MM.1S (cell line): ENCODE results near the gene ECHDC1.

Source experiments
- DNase-seq: peaks from one replicate; pipeline ENCODE4 v3.0.0-alpha.2; 2015
- H2AFZ ChIP-seq: fragments of 300-600 bp; sonication (generic); 2 replicates; pipeline ENCODE4 v1.6.0; 2016; ENCODE audit warnings: antibody characterized with exemption, low read length
- H3F3A ChIP-seq: fragments of 300-600 bp; sonication (generic); 2 replicates; pipeline ENCODE4 v1.6.1; 2016; ENCODE audit warnings: mild to moderate bottlenecking, antibody characterized with exemption, low read length, moderate library complexity, mixed read lengths; ENCODE audit not compliant: insufficient read depth
- H3K27ac ChIP-seq: fragments of 300-600 bp; sonication (generic); 2 replicates; pipeline ENCODE4 v1.5.1; 2016; ENCODE audit warnings: mild to moderate bottlenecking, low read length
- H3K27me3 ChIP-seq: fragments of 300-600 bp; sonication (generic); replicated peaks from 2 replicates; pipeline ENCODE4 v1.6.0; 2016; ENCODE audit warnings: low read length; ENCODE audit not compliant: insufficient read depth
- H3K36me3 ChIP-seq: fragments of 300-600 bp; sonication (generic); replicated peaks from 2 replicates; pipeline ENCODE4 v1.6.1; 2016; ENCODE audit warnings: mild to moderate bottlenecking, low read length, mixed read lengths; ENCODE audit not compliant: insufficient read depth
- H3K4me1 ChIP-seq: fragments of 300-600 bp; sonication (generic); 2 replicates; pipeline ENCODE4 v1.6.1; 2016; ENCODE audit warnings: low read length, mixed read lengths
- H3K4me2 ChIP-seq: fragments of 300-600 bp; sonication (generic); 2 replicates; pipeline ENCODE4 v1.6.0; 2016; ENCODE audit warnings: low read depth, low read length
- H3K4me3 ChIP-seq: fragments of 300-600 bp; sonication (generic); 2 replicates; pipeline ENCODE4 v1.5.1; 2016; ENCODE audit warnings: low read length, mixed read lengths
- H3K79me2 ChIP-seq: fragments of 300-600 bp; sonication (generic); 2 replicates; pipeline ENCODE4 v1.6.1; 2016; ENCODE audit warnings: mixed run types, low read length, mixed read lengths
- H3K9ac ChIP-seq: fragments of 300-600 bp; sonication (generic); 2 replicates; pipeline ENCODE4 v1.6.1; 2016; ENCODE audit warnings: low read length, mixed read lengths
- H3K9me2 ChIP-seq: fragments of 300-600 bp; sonication (generic); replicated peaks from 2 replicates; pipeline ENCODE4 v1.6.1; 2016; ENCODE audit warnings: mild to moderate bottlenecking, low read length, mixed read lengths; ENCODE audit not compliant: insufficient read depth
- H3K9me3 ChIP-seq: fragments of 300-600 bp; sonication (generic); replicated peaks from 2 replicates; pipeline ENCODE4 v1.6.1; 2016; ENCODE audit warnings: mild to moderate bottlenecking, low read length, mixed read lengths; ENCODE audit not compliant: insufficient read depth
- H4K20me1 ChIP-seq: fragments of 300-600 bp; sonication (generic); 2 replicates; pipeline ENCODE4 v1.6.1; 2016; ENCODE audit warnings: mild to moderate bottlenecking, low read length, moderate library complexity, mixed read lengths; ENCODE audit not compliant: insufficient read depth
- CTCF ChIP-seq: fragments of 300-600 bp; sonication (generic); IDR thresholded peaks from 2 replicates; pipeline ENCODE4 v1.5.1; 2016; ENCODE audit warnings: antibody characterized with exemption, low read length, mixed read lengths
- EZH2 ChIP-seq: fragments of 300-600 bp; sonication (generic); optimal IDR thresholded peaks from 2 replicates; pipeline ENCODE3; 2017; ENCODE audit warnings: low read depth, mild to moderate bottlenecking, antibody characterized with exemption, low read length, mixed read lengths
- EZH2phosphoT487 ChIP-seq: fragments of 300-600 bp; sonication (generic); IDR thresholded peaks from 2 replicates; pipeline ENCODE4 v1.6.1; 2018; ENCODE audit warnings: antibody characterized with exemption, low read length

Gene ECHDC1

GRCh38 chr6:127303917-127304316, 39.5 kb downstream of the ECHDC1 start:
- H3K9ac ChIP-seq, result no peak overlapping the region
- H2AFZ ChIP-seq, result no peak overlapping the region
- H3K27ac ChIP-seq, result no peak overlapping the region
- H3F3A ChIP-seq, result no peaks in the 10 kb centered on the region
- no peaks in the 10 kb centered on the region for H3K9me2 ChIP-seq
- H3K27me3 ChIP-seq, result no peaks in the 10 kb centered on the region
- no peak overlapping the region for H3K4me2 ChIP-seq
- H3K4me1 ChIP-seq, result no peaks in the 10 kb centered on the region
- no peak for DNase-seq
- H3K79me2 ChIP-seq, result peaks cover 13% of the 10 kb centered on the region
- no peaks in the 10 kb centered on the region for H3K36me3 ChIP-seq
- no peak for TF ChIP-seq EZH2phosphoT487
- no peak for TF ChIP-seq CTCF
- TF ChIP-seq EZH2, result no peak
- H3K9me3 ChIP-seq, result no peaks in the 10 kb centered on the region
- no peak overlapping the region for H3K4me3 ChIP-seq
- no peaks in the 10 kb centered on the region for H4K20me1 ChIP-seq

DNA sequence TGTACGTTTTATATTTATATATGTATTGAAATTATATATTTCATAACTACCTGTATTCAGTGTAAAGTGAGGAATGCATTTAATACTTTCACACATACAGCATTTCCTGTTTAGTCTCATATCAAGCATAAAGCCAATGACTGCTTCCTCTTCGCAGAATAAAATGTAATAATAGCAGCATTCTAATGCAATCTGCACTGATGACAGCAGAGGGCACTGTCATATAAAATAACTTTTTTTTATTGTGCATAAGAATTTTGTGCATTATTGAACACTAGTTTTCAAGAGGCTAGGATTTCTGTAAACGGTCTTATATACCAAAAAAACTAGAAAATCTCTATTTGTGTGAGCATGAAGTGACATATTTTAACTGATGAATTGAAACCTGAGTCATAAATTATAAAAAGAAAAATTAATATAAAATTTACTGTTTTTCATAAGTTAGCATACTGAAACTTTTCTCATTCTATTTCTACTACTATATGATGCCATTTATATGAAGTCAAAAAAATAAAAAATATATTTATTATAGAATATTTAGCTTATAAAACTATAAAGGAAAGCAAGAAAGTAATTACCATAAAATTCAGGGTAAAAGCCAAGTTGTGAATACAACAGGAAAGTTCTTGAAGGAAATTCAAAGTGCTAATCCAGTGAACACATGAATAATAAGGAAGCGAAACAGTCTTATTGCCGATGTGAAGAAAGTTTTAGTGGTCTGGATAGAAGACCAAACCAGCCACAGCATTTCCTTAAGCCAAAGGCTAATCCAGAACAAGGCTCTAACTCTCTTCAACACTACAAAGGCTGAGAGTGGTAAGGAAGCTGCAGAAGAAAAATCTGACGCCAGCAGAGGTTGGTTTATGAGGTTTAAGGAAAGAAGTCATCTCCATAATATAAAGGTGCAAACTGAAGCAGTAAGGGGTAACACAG, 40.4 kb downstream of the ECHDC1 start:
- no peak overlapping the region for H3K4me2 ChIP-seq
- H3K27ac ChIP-seq, result no peak overlapping the region
- TF ChIP-seq EZH2phosphoT487 (no peak), CTCF (peak; percentile 62), EZH2 (no peak)

GRCh38 chr6:127301199-127301700, 42.2 kb downstream of the ECHDC1 start:
- Histone ChIP-seq H3K4me2 (no peak overlapping the region), H3K27me3 (no peaks in the 10 kb centered on the region), H3F3A (no peaks in the 10 kb centered on the region), H4K20me1 (no peaks in the 10 kb centered on the region), H3K9ac (no peak overlapping the region), H3K27ac (no peak overlapping the region), H3K9me2 (no peaks in the 10 kb centered on the region), H3K79me2 (no peaks in the 10 kb centered on the region; the same call in 1 of the 2 replicates), H3K4me1 (no peaks in the 10 kb centered on the region), H3K4me3 (no peak overlapping the region), H3K36me3 (no peaks in the 10 kb centered on the region), H2AFZ (no peak overlapping the region), H3K9me3 (no peaks in the 10 kb centered on the region)
- no peak for DNase-seq
- TF ChIP-seq CTCF (no peak), EZH2 (no peak)

More for the DNA sequence above, 40.4 kb downstream of the ECHDC1 start:
- no peak overlapping the region for H3K9ac ChIP-seq
- peaks cover 4% of the 10 kb centered on the region for H3K79me2 ChIP-seq
- H2AFZ ChIP-seq, result no peak overlapping the region
- DNase-seq, result peak; percentile 60
- H3K9me2 ChIP-seq, result no peaks in the 10 kb centered on the region
- H3F3A ChIP-seq, result no peaks in the 10 kb centered on the region
- H3K9me3 ChIP-seq, result no peaks in the 10 kb centered on the region
- no peaks in the 10 kb centered on the region for H3K4me1 ChIP-seq
- H3K36me3 ChIP-seq, result no peaks in the 10 kb centered on the region
- no peaks in the 10 kb centered on the region for H3K27me3 ChIP-seq
- no peaks in the 10 kb centered on the region for H4K20me1 ChIP-seq
- no peak overlapping the region for H3K4me3 ChIP-seq
